Hair follicular keratinocyte (primary cell): ENCODE measurements around the gene GDAP1L1. TPM values are rescaled to one million over a fixed set of nuclear protein-coding genes. Genes with fewer than 3 reads are reported as not detected.

Source experiments
- total RNA-seq: library from RNA; depleted of rRNA; stranded (reverse); fragments of >200 nt; gene quantifications from 2 replicates; pipeline ENCODE4 v1.2.3, GENCODE V29; 2015

Gene GDAP1L1
- not detected in 2 replicates for total RNA-seq

DNA sequence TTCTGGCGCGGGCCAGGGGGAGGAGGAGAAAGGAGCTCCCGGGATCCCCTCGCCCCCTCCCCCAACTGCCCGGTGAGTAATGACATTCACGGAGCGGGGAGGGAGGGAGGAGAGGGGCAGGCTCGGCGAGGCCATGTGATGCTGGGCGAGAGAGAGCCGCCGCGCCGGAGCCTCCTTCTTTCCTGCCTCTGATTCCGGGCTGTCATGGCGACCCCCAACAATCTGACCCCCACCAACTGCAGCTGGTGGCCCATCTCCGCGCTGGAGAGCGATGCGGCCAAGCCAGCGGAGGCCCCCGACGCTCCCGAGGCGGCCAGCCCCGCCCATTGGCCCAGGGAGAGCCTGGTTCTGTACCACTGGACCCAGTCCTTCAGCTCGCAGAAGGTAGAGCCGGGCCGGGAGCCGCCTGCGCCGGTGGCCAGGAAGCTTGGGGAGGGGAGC, at the start of gene GDAP1L1:
TSS of gene GDAP1L1 (plus strand) at position 178 of the 441 bp plus-strand sequence. CDS start at position 205, 27 bp downstream.

DNA sequence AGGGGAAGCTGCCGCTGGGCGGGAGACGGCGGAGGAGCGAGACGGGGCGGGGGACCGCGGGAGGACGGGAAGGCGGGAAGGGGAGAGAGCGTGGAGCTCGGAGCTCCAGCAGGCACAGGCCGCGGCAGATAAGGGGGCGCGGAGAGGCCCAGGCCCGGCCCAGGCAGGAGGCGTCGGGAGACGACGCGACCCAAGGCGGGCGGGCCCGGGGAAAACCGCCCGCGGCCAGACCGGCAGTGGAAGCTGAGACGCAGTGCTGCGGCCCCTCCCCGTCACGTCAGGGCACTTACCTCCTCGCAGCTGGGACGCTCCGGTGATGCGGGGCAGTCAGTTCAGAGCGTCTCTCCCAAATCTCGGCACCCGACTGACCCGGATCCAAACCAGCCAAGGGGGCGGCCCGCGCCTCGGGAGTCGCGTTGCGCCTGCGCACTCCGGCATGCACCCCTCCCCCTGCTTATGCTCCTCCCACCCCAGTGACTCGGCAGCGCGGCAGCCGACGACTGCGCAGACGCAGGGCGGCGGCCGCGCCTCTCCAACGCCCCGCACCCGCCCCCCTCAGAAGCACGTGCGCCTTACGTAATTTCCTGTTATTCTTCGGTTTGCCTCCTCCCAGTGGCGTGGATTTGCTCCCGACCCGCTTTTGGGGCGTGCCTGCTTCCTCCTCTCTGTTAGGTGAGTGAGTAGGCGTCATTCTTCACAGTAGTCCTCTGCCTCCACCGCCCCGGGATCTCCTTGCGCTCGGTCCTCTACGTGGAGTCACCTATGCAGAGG, 36.5 kb upstream of the GDAP1L1 start, which contains the start of gene OSER1:
TSS of gene OSER1 (minus strand) at position 366 of the 771 bp plus-strand sequence. CDS start 3,814 bp downstream, outside the sequence.

DNA sequence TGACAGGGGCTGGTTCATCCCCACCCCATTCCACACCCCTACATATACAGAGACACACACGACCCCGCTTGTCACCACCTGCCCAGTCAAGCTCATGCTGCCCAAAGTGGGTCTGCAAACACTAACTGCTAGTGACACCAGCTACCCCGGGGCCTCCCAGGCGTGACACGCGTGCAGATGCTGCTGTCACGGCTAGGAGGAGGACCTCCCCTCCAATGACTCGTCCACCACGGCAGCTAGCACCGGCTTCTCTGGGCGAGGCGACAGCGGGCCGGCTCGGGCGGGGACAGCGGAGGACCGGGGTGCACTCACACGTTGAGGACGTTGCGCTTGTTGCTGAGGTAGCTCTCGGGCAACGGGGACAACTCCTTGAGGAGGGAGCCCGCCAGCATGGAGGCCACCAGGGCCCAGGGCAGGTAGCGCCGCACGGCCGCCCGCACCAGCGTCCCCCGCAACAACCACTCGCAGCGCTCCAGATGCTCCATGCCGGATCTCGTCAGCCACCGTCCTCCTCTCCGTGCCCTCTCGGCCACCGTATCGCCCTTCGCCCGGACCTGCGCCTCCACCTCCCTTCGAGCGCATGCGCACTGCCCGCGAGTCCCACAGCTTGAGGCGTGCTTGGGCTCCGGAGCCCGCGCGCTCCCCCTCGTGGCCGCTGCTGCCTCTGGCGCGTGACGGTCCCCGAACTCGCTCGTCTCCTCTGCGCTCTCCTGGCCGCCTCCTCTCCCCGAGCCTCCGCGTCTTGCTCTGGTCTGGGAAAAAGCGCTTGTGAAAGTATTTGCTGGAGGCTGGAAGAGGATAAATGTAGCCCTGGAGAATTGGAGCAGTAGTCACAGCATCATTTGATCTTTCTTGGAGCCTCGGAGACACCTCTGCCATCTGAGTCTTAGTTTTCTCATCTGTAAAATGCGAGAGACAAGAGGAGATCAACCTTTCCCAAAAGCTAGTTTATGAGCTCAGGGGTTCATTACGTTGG, 63.8 kb downstream of the GDAP1L1 start, which contains the start of gene FITM2:
TSS of gene FITM2 (minus strand) at position 539 of the 976 bp plus-strand sequence. CDS start at position 485, 54 bp downstream.

Other genes with a start within 250 kb of the GDAP1L1 start
- gene JPH2, start 60.1 kb upstream of the GDAP1L1 start, total RNA-seq = 1.3 and 3.3 TPM in 2 replicates
- 24.4 and 29.1 TPM in 2 replicates for gene OSER1, start 36.5 kb upstream of the GDAP1L1 start, total RNA-seq
- 3.0 and 3.5 TPM in 2 replicates for gene FITM2, start 63.9 kb downstream of the GDAP1L1 start, total RNA-seq
- not detected in 2 replicates for gene R3HDML, start 89.7 kb downstream of the GDAP1L1 start, total RNA-seq
- gene HNF4A, start 108.4 kb downstream of the GDAP1L1 start, total RNA-seq = not detected in 2 replicates
- gene TTPAL, start 228.6 kb downstream of the GDAP1L1 start, total RNA-seq = 14.0 and 14.3 TPM in 2 replicates